GM18909 (cell line): Measurements from ENCODE around the gene COL10A1.

Experiments
- ATAC-seq: cut with Tn5 transposase; IDR thresholded peaks from one replicate; pipeline ENCODE4 v1.9.1; 2021; ENCODE audit warnings: mild to moderate bottlenecking; ENCODE audit not compliant: unreplicated experiment, poor library complexity

Gene COL10A1

GRCh38 chr6:116088946-116089345 lies 37.0 kb downstream of the COL10A1 start:
- no peak for ATAC-seq

GRCh38 chr6:116087437-116088027 lies 38.4 kb downstream of the COL10A1 start:
- ATAC-seq: peak; percentile 96

- ATAC-seq: no peak
Measured at GRCh38 chr6:116084284-116084683, 41.6 kb downstream of the COL10A1 start.

GRCh38 chr6:116083052-116083451 lies 42.9 kb downstream of the COL10A1 start:
- no peak for ATAC-seq

GRCh38 chr6:116078945-116079344 lies 47.0 kb downstream of the COL10A1 start:
- no peak for ATAC-seq

- no peak for ATAC-seq
Measured at GRCh38 chr6:116078522-116078921, 47.4 kb downstream of the COL10A1 start.

- ATAC-seq: no peak
Measured at GRCh38 chr6:116074732-116075390, 51.1 kb downstream of the COL10A1 start.

GRCh38 chr6:116073765-116074440 lies 52.0 kb downstream of the COL10A1 start:
- no peak for ATAC-seq

- no peak for ATAC-seq
Measured at GRCh38 chr6:116072368-116072767, 53.6 kb downstream of the COL10A1 start.

- no peak for ATAC-seq
Measured at GRCh38 chr6:116070616-116071389, 55.1 kb downstream of the COL10A1 start.

- ATAC-seq: no peak
Measured at GRCh38 chr6:116070101-116070500, 55.8 kb downstream of the COL10A1 start.
